Upper lobe of left lung (tissue), 4 donors: ENCODE measurements around the gene MAMDC4.

Experiments used
- CTCF ChIP-seq, 6 experiments: fragments of 450-650 bp in 4 of 6; fragments of 200-600 bp in 2 of 6; sonication (generic) in 2 of 6; IDR thresholded peaks; one replicate each; pipeline ENCODE4 v1.5.1; 2016 to 2019; ENCODE audit warnings: antibody characterized with exemption in 6 of 6
- EP300 ChIP-seq, 4 donors: sonication (generic); formaldehyde crosslinking; IDR thresholded peaks; one replicate each; pipeline ENCODE4 v1.5.1; 2017; ENCODE audit warnings: antibody characterized with exemption in 4 of 4, control low read depth in 2 of 4
- POLR2A ChIP-seq, 4 donors: fragments of 450-650 bp; IDR thresholded peaks; one replicate each; pipeline ENCODE4 v1.5.1; 2016 to 2017; ENCODE audit warnings: antibody characterized with exemption in 4 of 4, mild to moderate bottlenecking in 2 of 4
- POLR2AphosphoS5 ChIP-seq, 2 donors: sonication (generic); formaldehyde crosslinking; IDR thresholded peaks; one replicate each; pipeline ENCODE4 v1.5.1; 2017; ENCODE audit warnings: antibody characterized with exemption in 2 of 2

- TF ChIP-seq CTCF (IDR thresholded peaks at IDR 0.05) (no peak), POLR2AphosphoS5 (IDR thresholded peaks at IDR 0.05) (no peak), POLR2A (IDR thresholded peaks at IDR 0.05) (no peak), EP300 (IDR thresholded peaks at IDR 0.05) (no peak)
Measured at GRCh38 chr9:136856541-136857141, 4.5 kb downstream of the MAMDC4 start.
